BE2C (cell line): ENCODE results near the gene CAMTA1.

Experiments used
- DNase-seq: peaks from one replicate; pipeline ENCODE4 v3.0.0-alpha.2; 2020
- H3K27me3 ChIP-seq: fragments of 250-450 bp; sonication (Bioruptor Pico); 2 replicates; pipeline ENCODE4 v1.5.1; 2020; ENCODE audit warnings: mild to moderate bottlenecking
- H3K36me3 ChIP-seq: fragments of 250-450 bp; sonication (Bioruptor Pico); 2 replicates; pipeline ENCODE4 v1.5.1; 2020; ENCODE audit warnings: mild to moderate bottlenecking
- H3K4me1 ChIP-seq: fragments of 250-450 bp; sonication (Bioruptor Pico); 2 replicates; pipeline ENCODE4 v1.5.1; 2020
- H3K4me3 ChIP-seq: 2 replicates; pipeline ENCODE4 v1.5.1; 2011; ENCODE audit warnings: low read depth, low read length
- H3K9me3 ChIP-seq: fragments of 250-450 bp; sonication (Bioruptor Pico); 2 replicates; pipeline ENCODE4 v1.5.1; 2020
- TF ChIP-seq, protein P1 (sequence below): IDR thresholded peaks from 2 replicates; pipeline ENCODE4 v1.5.1; 2012; ENCODE audit warnings: mild to moderate bottlenecking, low read depth, low read length

The CAMTA1 gene

DNA sequence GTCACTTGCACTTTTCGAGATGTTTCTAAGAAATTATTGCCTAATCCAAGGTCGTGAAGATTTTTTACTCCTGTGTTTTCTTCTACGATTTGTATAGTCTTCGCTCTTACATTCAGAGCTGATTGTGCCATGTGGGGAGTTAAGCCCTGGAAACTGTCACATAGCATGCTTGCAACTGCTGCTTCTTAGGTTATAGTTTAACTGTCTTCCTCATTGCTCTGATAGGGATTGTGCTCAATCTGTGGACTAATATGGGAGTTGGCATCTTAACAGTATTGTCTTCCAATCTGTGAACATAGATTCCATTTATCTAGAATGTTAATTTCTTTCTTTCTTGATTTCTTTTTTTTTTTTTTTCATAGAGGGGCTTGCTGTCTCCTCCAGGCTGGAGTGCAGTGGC, 34.8 kb upstream of the CAMTA1 start:
- Histone ChIP-seq H3K4me1 (no peaks in the 10 kb centered on the region), H3K4me3 (no peak overlapping the region), H3K36me3 (no peaks in the 10 kb centered on the region), H3K27me3 (no peaks in the 10 kb centered on the region), H3K9me3 (no peaks in the 10 kb centered on the region)
- TF ChIP-seq, protein P1, sequence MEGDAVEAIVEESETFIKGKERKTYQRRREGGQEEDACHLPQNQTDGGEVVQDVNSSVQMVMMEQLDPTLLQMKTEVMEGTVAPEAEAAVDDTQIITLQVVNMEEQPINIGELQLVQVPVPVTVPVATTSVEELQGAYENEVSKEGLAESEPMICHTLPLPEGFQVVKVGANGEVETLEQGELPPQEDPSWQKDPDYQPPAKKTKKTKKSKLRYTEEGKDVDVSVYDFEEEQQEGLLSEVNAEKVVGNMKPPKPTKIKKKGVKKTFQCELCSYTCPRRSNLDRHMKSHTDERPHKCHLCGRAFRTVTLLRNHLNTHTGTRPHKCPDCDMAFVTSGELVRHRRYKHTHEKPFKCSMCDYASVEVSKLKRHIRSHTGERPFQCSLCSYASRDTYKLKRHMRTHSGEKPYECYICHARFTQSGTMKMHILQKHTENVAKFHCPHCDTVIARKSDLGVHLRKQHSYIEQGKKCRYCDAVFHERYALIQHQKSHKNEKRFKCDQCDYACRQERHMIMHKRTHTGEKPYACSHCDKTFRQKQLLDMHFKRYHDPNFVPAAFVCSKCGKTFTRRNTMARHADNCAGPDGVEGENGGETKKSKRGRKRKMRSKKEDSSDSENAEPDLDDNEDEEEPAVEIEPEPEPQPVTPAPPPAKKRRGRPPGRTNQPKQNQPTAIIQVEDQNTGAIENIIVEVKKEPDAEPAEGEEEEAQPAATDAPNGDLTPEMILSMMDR = no peak
- DNase-seq = no peak

DNA sequence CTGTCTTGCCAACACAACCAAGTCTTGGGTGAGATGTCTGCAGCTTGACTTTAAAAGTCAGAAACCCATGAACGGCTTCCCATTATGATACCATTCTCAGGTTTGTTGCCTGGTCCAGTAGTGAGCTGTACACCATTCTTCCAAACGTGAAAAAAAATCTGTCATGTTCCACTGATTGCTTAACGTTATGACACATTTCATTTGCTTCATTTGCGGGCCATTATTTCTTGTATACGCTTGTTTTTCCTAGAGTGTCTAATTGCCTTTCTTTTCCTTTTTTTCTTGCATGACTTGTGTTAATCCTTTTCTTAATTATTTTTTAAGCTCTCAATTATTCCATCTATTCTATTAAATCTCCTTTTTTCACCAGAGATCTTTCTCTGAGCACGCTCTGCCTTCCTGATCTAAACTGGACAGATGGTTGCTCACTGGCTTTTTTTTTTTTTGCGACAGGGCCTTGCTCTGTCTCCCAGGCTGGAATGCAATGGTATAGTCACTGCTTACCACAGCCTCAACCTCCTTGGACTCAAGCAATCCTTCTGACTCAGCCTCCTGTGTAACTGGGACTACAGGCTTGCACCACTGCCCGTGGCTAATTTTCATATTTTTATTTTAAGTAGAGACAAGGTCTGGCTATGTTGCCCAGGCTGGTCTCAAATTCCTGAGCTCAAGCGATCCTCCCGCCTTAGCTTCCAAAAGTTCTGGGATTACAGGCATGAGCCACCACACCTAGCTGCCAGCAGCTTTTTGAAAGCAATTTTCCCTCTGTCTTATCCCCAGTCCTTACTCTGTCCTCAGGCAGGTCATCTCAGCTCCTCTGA, 31.7 kb upstream of the CAMTA1 start:
- Histone ChIP-seq H3K4me3 (no peak overlapping the region), H3K9me3 (no peaks in the 10 kb centered on the region), H3K4me1 (no peaks in the 10 kb centered on the region), H3K36me3 (no peaks in the 10 kb centered on the region), H3K27me3 (no peaks in the 10 kb centered on the region)
- no peak for DNase-seq
- TF ChIP-seq, protein P1 = no peak

DNA sequence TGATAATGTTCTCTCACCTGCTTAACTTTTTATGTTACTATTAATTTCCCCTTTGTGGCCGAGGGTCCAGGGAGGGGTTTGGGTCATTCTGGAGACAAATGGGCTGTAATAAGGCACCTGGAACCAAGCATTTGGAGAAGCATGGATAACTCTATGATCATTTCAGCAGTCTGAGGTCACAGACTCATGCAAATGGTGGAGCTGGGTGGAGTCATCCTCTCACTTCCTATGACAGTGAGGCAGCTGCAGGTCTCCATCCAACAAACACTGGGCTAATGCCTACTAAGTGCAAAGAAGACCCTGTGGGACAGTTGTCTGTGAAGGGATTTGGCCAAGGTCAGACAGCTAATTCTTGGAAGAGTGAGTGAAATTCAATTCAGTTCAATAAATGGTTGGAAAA, 28.8 kb upstream of the CAMTA1 start:
- Histone ChIP-seq H3K36me3 (no peaks in the 10 kb centered on the region), H3K9me3 (no peaks in the 10 kb centered on the region), H3K4me3 (no peak overlapping the region), H3K27me3 (no peaks in the 10 kb centered on the region), H3K4me1 (no peaks in the 10 kb centered on the region)
- no peak for DNase-seq
- TF ChIP-seq, protein P1 = no peak

DNA sequence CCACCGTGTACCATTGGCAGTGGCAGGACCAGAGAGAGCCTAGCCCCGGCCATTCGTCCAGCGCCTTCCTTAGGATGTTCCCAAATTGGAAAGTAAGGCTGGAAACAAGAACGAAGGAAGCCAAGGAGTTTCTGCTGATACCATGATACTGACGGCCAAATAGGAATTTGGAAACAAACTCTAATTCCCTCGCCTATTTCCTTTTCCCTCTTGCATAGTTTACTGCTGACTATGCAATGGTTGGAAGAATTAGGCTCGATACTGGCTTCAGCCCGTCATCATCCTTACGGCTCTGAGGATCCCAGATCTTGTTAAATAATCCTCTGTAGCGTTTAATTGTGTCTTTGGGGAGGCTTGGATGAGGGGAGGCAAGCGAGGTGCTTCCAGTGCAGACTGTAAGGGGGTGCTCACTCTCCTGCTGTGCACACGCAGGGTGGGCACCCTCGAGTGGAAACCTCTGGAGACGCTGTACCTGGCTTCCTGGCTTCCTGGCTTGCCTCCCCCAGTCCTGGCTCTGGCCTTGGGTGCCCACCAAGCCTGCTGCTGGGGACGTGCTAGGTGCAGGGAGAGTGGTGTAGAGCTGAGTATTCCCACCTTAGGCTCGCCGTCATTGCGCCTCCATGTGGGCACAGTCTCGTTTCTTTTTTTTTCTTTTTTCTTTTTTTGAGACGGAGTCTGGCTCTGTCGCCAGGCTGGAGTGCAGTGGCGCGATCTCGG, 27.4 kb upstream of the CAMTA1 start:
- DNase-seq = no peak
- H3K9me3 ChIP-seq = no peaks in the 10 kb centered on the region
- no peaks in the 10 kb centered on the region for H3K27me3 ChIP-seq
- H3K4me3 ChIP-seq = no peak overlapping the region
- TF ChIP-seq, protein P1 = no peak
- H3K36me3 ChIP-seq = no peaks in the 10 kb centered on the region
- no peaks in the 10 kb centered on the region for H3K4me1 ChIP-seq

DNA sequence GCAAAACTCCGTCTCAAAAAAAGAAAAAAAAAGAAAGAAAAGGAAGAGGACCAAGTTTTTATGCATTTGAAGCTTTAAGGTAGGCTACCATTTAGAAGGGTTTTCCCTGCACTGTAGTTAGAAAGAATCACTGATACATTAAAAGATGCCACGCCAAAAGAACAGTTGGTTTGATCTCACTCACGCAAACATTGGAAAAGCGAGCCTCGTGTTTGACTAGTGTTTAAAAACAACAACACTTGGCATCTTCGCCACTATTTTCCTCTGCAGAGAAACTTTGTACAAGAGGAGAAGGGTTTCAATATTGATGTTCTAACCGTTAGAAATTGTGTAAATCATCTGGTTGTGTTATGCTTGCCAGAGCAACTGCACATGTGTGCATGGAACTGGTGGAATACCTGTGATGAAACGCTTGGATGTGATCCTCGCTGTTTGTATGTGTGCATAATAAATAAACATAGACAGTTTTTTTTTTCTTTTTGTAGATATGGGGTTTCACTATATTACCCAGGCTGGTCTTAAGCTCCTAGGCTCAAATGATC, 24.0 kb upstream of the CAMTA1 start:
- DNase-seq = no peak
- H3K27me3 ChIP-seq = no peaks in the 10 kb centered on the region
- TF ChIP-seq, protein P1 = no peak

DNA sequence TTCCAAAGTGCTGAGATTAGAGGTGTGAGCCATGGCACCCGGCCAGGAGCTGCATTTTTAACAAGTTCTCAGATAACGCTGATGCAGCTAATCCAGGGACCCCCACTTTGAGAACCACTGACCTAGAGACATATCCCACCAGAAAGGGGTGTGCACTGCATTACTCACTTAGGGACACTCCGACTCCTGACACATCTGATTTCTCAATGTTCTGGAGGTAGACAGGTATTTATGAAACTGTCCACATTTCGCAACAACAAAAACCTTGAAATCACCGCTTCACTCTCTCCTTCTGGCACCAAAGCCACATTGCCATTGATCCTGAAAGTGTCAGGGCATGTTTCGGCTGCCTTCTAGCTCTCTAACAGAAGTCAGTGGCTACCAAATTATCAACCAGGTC, 23.2 kb upstream of the CAMTA1 start:
- TF ChIP-seq, protein P1 = no peak
- Histone ChIP-seq H3K4me1 (no peaks in the 10 kb centered on the region), H3K9me3 (no peaks in the 10 kb centered on the region), H3K27me3 (no peaks in the 10 kb centered on the region), H3K4me3 (no peak overlapping the region), H3K36me3 (no peaks in the 10 kb centered on the region)
- no peak for DNase-seq

More for the DNA sequence above, 24.0 kb upstream of the CAMTA1 start:
- H3K36me3 ChIP-seq = no peaks in the 10 kb centered on the region
- no peak overlapping the region for H3K4me3 ChIP-seq
- H3K9me3 ChIP-seq = no peaks in the 10 kb centered on the region
- H3K4me1 ChIP-seq = no peaks in the 10 kb centered on the region
